NT2/D1 (cell line): Measurements from ENCODE around the gene LSMEM2.
A peak's percentile ranks its signal among the peaks of the same experiment; 100 is the strongest.
"Not testable (repeated sequence)": the region's sequence is repeated elsewhere in the genome, so short reads cannot be mapped to it uniquely, and the experiment has no call there.

ENCODE experiments used
- DNase-seq: peaks from one replicate; pipeline ENCODE4 v3.0.0-alpha.2; 2011; ENCODE audit warnings: low read depth, low spot score
- H3K27me3 ChIP-seq: 2 replicates; pipeline ENCODE4 v1.6.0; 2011; ENCODE audit warnings: mild to moderate bottlenecking; ENCODE audit not compliant: insufficient read length, insufficient read depth
- H3K36me3 ChIP-seq: 2 replicates; pipeline ENCODE4 v1.6.1; 2011; ENCODE audit warnings: mild to moderate bottlenecking, low read length, mixed read lengths; ENCODE audit not compliant: insufficient read depth, insufficient read length
- H3K4me1 ChIP-seq: 2 replicates; pipeline ENCODE4 v1.5.1; 2011; ENCODE audit not compliant: insufficient read depth, insufficient read length
- H3K4me3 ChIP-seq: 2 replicates; pipeline ENCODE4 v1.5.1; 2011; ENCODE audit warnings: low read depth; ENCODE audit not compliant: insufficient read length
- H3K9ac ChIP-seq: 2 replicates; pipeline ENCODE4 v1.6.0; 2011; ENCODE audit warnings: low read depth; ENCODE audit not compliant: insufficient read length
- H3K9me3 ChIP-seq: 2 replicates; pipeline ENCODE4 v1.5.1; 2011; ENCODE audit warnings: mild to moderate bottlenecking, low read length; ENCODE audit not compliant: insufficient read depth
- SUZ12 ChIP-seq: IDR thresholded peaks from 2 replicates; pipeline ENCODE4 v1.6.1; 2011; ENCODE audit not compliant: insufficient read length, insufficient read depth; ENCODE audit errors: extremely low read depth
- YY1 ChIP-seq: IDR thresholded peaks from 2 replicates; pipeline ENCODE4 v1.6.1; 2011; ENCODE audit not compliant: insufficient read length, insufficient read depth
- ZNF274 ChIP-seq: IDR thresholded peaks from 2 replicates; pipeline ENCODE4 v1.6.1; 2011; ENCODE audit warnings: mild to moderate bottlenecking, low read depth, low read length

Gene LSMEM2

DNA sequence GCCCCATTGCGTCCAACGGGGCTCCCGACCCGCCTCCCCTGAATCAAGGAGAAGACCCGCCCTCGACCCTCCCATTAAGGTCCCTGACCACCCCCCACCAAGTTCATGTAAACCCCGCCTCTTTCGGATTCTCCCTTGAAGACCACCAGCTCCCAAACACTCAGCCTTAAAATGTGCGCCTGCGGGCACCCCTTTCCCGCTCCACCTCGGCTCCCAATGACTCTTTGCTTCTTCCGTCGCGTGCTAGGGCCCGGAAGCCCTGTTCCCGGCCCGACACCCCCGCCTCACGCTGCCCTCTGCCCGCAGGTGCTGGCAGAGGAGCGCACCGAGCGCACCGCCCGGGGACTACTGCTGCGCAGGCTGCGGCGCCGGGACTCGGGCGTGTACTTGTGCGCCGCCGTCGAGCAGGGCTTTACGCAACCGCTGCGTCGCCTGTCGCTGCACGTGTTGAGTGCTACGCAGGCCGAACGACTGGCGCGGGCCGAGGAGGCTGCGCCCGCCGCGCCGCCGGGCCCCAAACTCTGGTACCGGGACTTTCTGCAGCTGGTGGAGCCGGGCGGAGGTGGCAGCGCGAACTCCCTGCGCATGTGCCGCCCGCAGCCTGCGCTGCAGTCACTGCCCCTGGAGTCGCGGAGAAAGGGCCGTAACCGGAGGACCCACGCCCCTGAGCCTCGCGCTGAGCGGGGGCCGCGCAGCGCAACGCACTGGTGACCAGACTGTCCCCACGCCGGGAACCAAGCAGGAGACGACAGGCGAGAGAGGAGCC lies 2.7 kb upstream of the LSMEM2 start:
- Histone ChIP-seq H3K36me3 (peaks cover 68% of the 10 kb centered on the region), H3K27me3 (no peaks in the 10 kb centered on the region), H3K4me1 (peaks cover 28% of the 10 kb centered on the region), H3K4me3 (no peak overlapping the region), H3K9ac (no peak overlapping the region), H3K9me3 (no peaks in the 10 kb centered on the region)
- TF ChIP-seq SUZ12 (no peak), YY1 (no peak), ZNF274 (no peak)
- DNase-seq = no peak

DNA sequence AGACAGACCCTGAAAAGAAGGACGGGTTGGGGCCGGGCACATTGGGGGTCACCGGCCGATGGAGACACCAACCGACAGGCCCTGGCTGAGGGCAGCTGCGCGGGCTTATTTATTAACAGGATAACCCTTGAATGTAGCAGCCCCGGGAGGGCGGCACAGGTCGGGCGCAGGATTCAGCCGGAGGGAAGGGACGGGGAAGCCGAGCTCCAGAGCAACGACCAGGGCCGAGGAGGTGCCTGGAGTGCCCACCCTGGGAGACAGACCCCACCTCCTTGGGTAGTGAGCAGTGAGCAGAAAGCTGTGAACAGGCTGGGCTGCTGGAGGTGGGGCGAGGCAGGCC lies 2.2 kb upstream of the LSMEM2 start:
- TF ChIP-seq SUZ12 (no peak), YY1 (no peak), ZNF274 (no peak)
- no peak overlapping the region for H3K4me3 ChIP-seq
- no peaks in the 10 kb centered on the region for H3K9me3 ChIP-seq
- peaks cover 63% of the 10 kb centered on the region for H3K36me3 ChIP-seq
- no peaks in the 10 kb centered on the region for H3K27me3 ChIP-seq
- H3K9ac ChIP-seq = no peak overlapping the region
- peaks cover 22% of the 10 kb centered on the region for H3K4me1 ChIP-seq
- DNase-seq = no peak

GRCh38 chr3:50278123-50278879 lies 586 bp upstream of the LSMEM2 start:
- peaks cover 19% of the 10 kb centered on the region for H3K4me1 ChIP-seq
- peaks cover 58% of the 10 kb centered on the region for H3K36me3 ChIP-seq
- H3K27me3 ChIP-seq = no peaks in the 10 kb centered on the region
- H3K9me3 ChIP-seq = no peaks in the 10 kb centered on the region
- no peak for TF ChIP-seq ZNF274
- TF ChIP-seq SUZ12 = no peak
- no peak for TF ChIP-seq YY1
- DNase-seq = no peak
- no peak overlapping the region for H3K4me3 ChIP-seq
- H3K9ac ChIP-seq = peak overlapping the region; percentile 57

DNA sequence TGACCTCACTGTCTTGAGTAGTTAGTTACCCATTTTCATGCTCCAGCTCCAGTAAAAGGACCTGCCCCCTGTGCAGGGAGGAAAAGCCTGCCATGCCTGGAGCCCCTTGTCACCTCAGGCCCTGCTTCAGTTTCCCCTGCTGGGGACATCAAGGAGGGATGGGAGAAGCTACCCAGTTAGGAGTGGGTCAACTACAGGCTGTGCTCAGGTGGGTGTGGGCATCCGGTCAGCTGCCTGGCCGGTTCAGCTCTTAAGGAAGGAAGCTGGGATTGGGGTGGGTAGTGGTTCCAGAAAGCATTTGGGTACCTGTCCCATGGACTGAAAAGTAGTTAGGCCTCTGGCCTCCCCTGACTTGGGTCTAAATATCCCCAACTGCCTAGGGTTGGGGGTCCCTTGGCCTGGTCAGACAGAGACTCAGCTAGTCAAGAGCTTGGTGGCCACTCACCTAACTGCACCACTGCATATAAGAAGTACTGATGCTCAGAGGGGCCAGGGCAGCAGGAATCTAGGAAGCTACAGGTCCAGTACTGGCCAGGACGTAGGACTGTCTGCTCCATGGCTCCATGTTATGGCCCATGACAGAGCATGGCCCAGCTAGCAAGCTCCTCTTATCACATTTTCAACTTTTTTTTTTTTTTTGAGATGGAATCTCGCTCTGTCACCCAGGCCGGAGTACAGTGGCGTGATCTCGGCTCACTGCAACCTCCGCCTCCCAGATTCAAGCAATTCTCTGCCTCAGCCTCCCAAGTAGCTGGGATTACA lies 549 bp downstream of the LSMEM2 start:
- H3K36me3 ChIP-seq = peaks cover 47% of the 10 kb centered on the region
- no peak overlapping the region for H3K4me3 ChIP-seq
- peaks cover 11% of the 10 kb centered on the region for H3K4me1 ChIP-seq
- H3K27me3 ChIP-seq = no peaks in the 10 kb centered on the region
- DNase-seq = no peak
- no peaks in the 10 kb centered on the region for H3K9me3 ChIP-seq
- H3K9ac ChIP-seq = no peak overlapping the region
- TF ChIP-seq ZNF274 (no peak), YY1 (no peak), SUZ12 (no peak)

DNA sequence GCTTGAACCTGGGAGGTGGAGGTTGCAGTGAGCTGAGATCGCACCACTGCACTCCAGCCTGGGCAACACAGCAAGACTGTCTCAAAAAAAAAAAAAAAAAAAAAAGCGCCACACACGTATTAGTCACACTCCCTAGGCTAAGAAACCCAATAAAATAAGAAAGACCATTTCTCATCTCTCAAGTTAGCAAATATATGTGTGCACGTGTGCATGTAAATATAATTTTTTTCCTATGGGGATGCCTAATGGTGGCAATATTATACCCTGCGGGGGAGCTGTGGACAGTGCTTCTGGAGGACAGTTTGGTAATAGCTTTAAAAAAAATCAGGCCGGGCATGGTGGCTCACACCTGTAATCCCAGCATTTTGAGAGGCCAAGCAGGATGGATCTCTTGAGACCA lies 5.2 kb downstream of the LSMEM2 start:
- DNase-seq, H3K27me3 ChIP-seq, H3K9ac ChIP-seq, H3K9me3 ChIP-seq, H3K4me3 ChIP-seq, H3K4me1 ChIP-seq: not testable (repeated sequence)
- H3K36me3 ChIP-seq = peaks cover 36% of the 10 kb centered on the region

DNA sequence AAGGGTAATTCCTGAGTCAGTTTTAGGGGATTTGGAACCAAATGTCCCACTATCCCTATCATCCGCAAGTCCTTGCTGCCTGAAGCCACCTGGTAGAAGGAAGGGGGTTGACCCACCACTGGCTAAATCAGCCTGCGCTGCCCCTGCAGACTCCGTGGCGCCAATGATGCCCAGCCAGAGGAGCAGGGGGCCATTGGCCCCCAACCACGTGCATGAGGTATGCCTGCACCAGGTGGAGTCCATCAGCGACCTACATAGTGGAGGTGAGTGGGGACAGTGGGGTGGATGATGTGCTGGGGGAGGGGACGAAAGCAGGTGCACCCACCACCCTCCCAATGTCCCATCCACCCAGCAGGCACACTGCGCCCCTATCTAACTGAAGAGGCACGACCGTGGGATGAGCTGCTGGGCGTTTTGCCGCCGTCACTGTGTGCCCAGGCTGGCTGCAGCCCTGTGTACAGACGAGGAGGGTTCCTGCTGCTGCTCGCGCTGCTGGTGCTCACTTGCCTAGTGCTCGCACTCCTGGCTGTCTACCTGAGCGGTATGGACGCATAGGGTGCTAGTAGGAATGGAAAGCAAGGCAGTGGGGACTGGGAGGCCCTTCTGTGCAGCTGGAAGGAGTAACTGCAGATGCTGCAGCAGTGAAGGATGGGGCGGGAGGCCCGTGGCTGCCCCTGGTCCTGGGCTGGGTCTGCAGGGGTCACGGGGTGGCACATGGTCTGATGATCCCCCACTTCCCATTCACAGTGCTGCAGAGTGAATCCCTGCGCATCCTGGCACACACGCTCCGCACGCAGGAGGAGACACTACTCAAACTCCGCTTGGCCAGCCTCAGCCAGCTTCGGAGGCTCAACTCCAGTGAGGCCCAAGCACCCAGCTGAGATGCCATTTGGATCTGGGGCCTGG lies 7.7 kb downstream of the LSMEM2 start:
- Histone ChIP-seq H3K9me3 (no peaks in the 10 kb centered on the region), H3K9ac (no peak overlapping the region), H3K4me3 (no peak overlapping the region), H3K27me3 (no peaks in the 10 kb centered on the region), H3K4me1 (peaks cover 9% of the 10 kb centered on the region), H3K36me3 (peaks cover 51% of the 10 kb centered on the region)
- TF ChIP-seq ZNF274 (no peak), YY1 (no peak), SUZ12 (no peak)
- DNase-seq = no peak

- Histone ChIP-seq H3K4me1 (peaks cover 9% of the 10 kb centered on the region), H3K9me3 (no peaks in the 10 kb centered on the region), H3K4me3 (no peak overlapping the region), H3K27me3 (no peaks in the 10 kb centered on the region), H3K36me3 (peaks cover 51% of the 10 kb centered on the region), H3K9ac (no peak overlapping the region)
- no peak for DNase-seq
- TF ChIP-seq ZNF274 (no peak), SUZ12 (no peak), YY1 (no peak)
Measured at GRCh38 chr3:50287262-50287661, 8.4 kb downstream of the LSMEM2 start.
